IMR-90 (cell line): ENCODE measurements around the gene ZNF280B. TPM values are rescaled to one million over a fixed set of nuclear protein-coding genes. Genes with fewer than 3 reads are reported as not detected.

Source experiments
- ATAC-seq: fragments of 200-7000 bp; cut with Tn5 transposase; 2 replicates; pipeline ENCODE4 v1.9.1; 2020; ENCODE audit warnings: low read depth, mild to moderate bottlenecking, moderate library complexity
- BruUV-seq: library from RNA; stranded (reverse); fragments of 400-500 nt; replicated peaks from 2 replicates; lab custom pipeline; 2021; lab: Mats Ljungman, UMichigan
- CTCF ChIA-PET: fragments of 300-600 bp; formaldehyde crosslinking; extraction: SDS; loops from one replicate; lab custom pipeline; 2021; ENCODE audit warnings: antibody characterized with exemption; lab: Yijun Ruan, JAX
- POLR2A ChIA-PET: fragments of 300-600 bp; sonication (Branson Sonifier 250); formaldehyde crosslinking; loops from one replicate; lab custom pipeline; 2022; ENCODE audit warnings: antibody characterized with exemption; ENCODE audit not compliant: unreplicated experiment; lab: Charles Lee
- DNase-seq: peaks from one replicate; pipeline ENCODE4 v3.0.0; 2013
- H2AFZ ChIP-seq: replicated peaks from 2 replicates; pipeline ENCODE3; 2013; ENCODE audit warnings: low read length, mild to moderate bottlenecking; ENCODE audit not compliant: poor library complexity
- H2AK5ac ChIP-seq: 2 replicates; pipeline ENCODE4 v1.6.1; 2013; ENCODE audit warnings: low read depth, low read length, inconsistent platforms
- H2AK9ac ChIP-seq: replicated peaks from 2 replicates; pipeline ENCODE3; 2013; ENCODE audit warnings: mild to moderate bottlenecking, low read depth, low read length, moderate library complexity; ENCODE audit not compliant: poor library complexity
- H2BK120ac ChIP-seq: 2 replicates; pipeline ENCODE4 v1.6.1; 2013; ENCODE audit warnings: low read depth, low read length, inconsistent platforms
- H2BK15ac ChIP-seq: 3 replicates; pipeline ENCODE4 v1.6.1; 2013; ENCODE audit warnings: low read depth, low read length, inconsistent platforms
- H2BK20ac ChIP-seq: 2 replicates; pipeline ENCODE4 v1.6.1; 2013; ENCODE audit warnings: low read depth, mild to moderate bottlenecking, inconsistent platforms, low read length, moderate library complexity
- H2BK5ac ChIP-seq: 2 replicates; pipeline ENCODE4 v1.6.1; 2013; ENCODE audit warnings: mild to moderate bottlenecking, low read depth, low read length, inconsistent platforms; ENCODE audit not compliant: poor library complexity, severe bottlenecking
- H3K14ac ChIP-seq: replicated peaks from 2 replicates; pipeline ENCODE4 v1.6.1; 2013; ENCODE audit warnings: low read depth, low read length, inconsistent platforms
- H3K18ac ChIP-seq: 2 replicates; pipeline ENCODE4 v1.6.1; 2013; ENCODE audit warnings: low read depth, low read length, control low read depth
- H3K23ac ChIP-seq: 2 replicates; pipeline ENCODE4 v1.6.1; 2013; ENCODE audit warnings: low read depth, low read length, inconsistent platforms
- H3K27ac ChIP-seq: 2 replicates; pipeline ENCODE4 v1.5.1; 2013; ENCODE audit warnings: mild to moderate bottlenecking, control low read depth, low read length; ENCODE audit not compliant: insufficient read depth
- H3K27me3 ChIP-seq: 2 replicates; pipeline ENCODE4 v1.6.1; 2013; ENCODE audit warnings: low read length; ENCODE audit not compliant: control insufficient read depth, insufficient read depth
- H3K36me3 ChIP-seq: 2 replicates; pipeline ENCODE4 v1.6.1; 2013; ENCODE audit warnings: low read length, mixed read lengths; ENCODE audit not compliant: control insufficient read depth, insufficient read depth
- H3K4ac ChIP-seq: 2 replicates; pipeline ENCODE4 v1.6.1; 2013; ENCODE audit warnings: low read depth, low read length, inconsistent platforms
- H3K4me1 ChIP-seq: 2 replicates; pipeline ENCODE4 v1.6.1; 2013; ENCODE audit warnings: low read length, mixed read lengths; ENCODE audit not compliant: control insufficient read depth, insufficient read depth
- H3K4me2 ChIP-seq: 2 replicates; pipeline ENCODE4 v1.6.1; 2013; ENCODE audit warnings: low read depth, mild to moderate bottlenecking, control low read depth, low read length, moderate library complexity
- H3K4me3 ChIP-seq: 2 replicates; pipeline ENCODE4 v1.5.1; 2013; ENCODE audit warnings: low read depth, mild to moderate bottlenecking, control low read depth, low read length, moderate library complexity; ENCODE audit not compliant: insufficient read depth
- H3K56ac ChIP-seq: 2 replicates; pipeline ENCODE4 v1.6.1; 2013; ENCODE audit warnings: low read length, inconsistent platforms; ENCODE audit not compliant: insufficient read depth; ENCODE audit errors: extremely low read depth
- H3K79me1 ChIP-seq, 2 experiments: 2 replicates each; pipeline ENCODE4 v1.6.1; 2013; ENCODE audit warnings: low read length in 2 of 2, inconsistent platforms in 1 of 2, low read depth in 1 of 2
- H3K9ac ChIP-seq: 2 replicates; pipeline ENCODE4 v1.6.1; 2013; ENCODE audit warnings: low read depth, low read length, control low read depth
- H3K9me1 ChIP-seq: 2 replicates; pipeline ENCODE4 v1.6.1; 2013; ENCODE audit warnings: low read length, inconsistent platforms; ENCODE audit not compliant: insufficient read depth
- H3K9me3 ChIP-seq: 2 replicates; pipeline ENCODE4 v1.6.1; 2013; ENCODE audit warnings: low read length; ENCODE audit not compliant: control insufficient read depth, insufficient read depth
- H4K20me1 ChIP-seq: 2 replicates; pipeline ENCODE4 v1.6.1; 2013; ENCODE audit warnings: low read length, inconsistent platforms; ENCODE audit not compliant: insufficient read depth
- H4K5ac ChIP-seq: 2 replicates; pipeline ENCODE4 v1.6.1; 2013; ENCODE audit warnings: mild to moderate bottlenecking, low read depth, low read length, control low read depth
- H4K8ac ChIP-seq, 2 experiments: 2 replicates each; pipeline ENCODE4 v1.6.1; 2013; ENCODE audit warnings: low read depth in 2 of 2, low read length in 2 of 2, control low read depth in 1 of 2, inconsistent platforms in 1 of 2
- H4K91ac ChIP-seq: 2 replicates; pipeline ENCODE4 v1.6.1; 2013; ENCODE audit warnings: low read depth, low read length, inconsistent platforms; ENCODE audit not compliant: insufficient read depth
- BHLHE40 ChIP-seq: fragments of 150-350 bp; IDR thresholded peaks from 2 replicates; pipeline ENCODE4 v1.6.1; 2016; ENCODE audit warnings: mild to moderate bottlenecking, low read depth, low read length
- CEBPB ChIP-seq: IDR thresholded peaks from 2 replicates; pipeline ENCODE4 v1.6.1; 2012; ENCODE audit warnings: low read depth, low read length, improper control_type of control experiment
- CHD1 ChIP-seq: IDR thresholded peaks from 2 replicates; pipeline ENCODE4 v1.6.1; 2012; ENCODE audit warnings: low read depth, low read length, improper control_type of control experiment
- CTCF ChIP-seq: conservative IDR thresholded peaks from 2 replicates; pipeline ENCODE4 v1.5.1; 2012; ENCODE audit warnings: mild to moderate bottlenecking, low read depth, low read length, improper control_type of control experiment
- ELK1 ChIP-seq: fragments of 150-350 bp; IDR thresholded peaks from 2 replicates; pipeline ENCODE4 v1.6.1; 2016; ENCODE audit warnings: low read depth, mild to moderate bottlenecking, low read length, moderate library complexity, borderline replicate concordance
- FOS ChIP-seq: fragments of 150-350 bp; IDR thresholded peaks from 2 replicates; pipeline ENCODE4 v1.6.1; 2016; ENCODE audit warnings: low read depth, low read length
- MAFK ChIP-seq: IDR thresholded peaks from 2 replicates; pipeline ENCODE4 v1.6.1; 2012; ENCODE audit warnings: low read depth, low read length, improper control_type of control experiment
- MAZ ChIP-seq: IDR thresholded peaks from 2 replicates; pipeline ENCODE4 v1.6.1; 2012; ENCODE audit warnings: low read depth, mild to moderate bottlenecking, low read length, improper control_type of control experiment, moderate library complexity, borderline replicate concordance
- MXI1 ChIP-seq: IDR thresholded peaks from 2 replicates; pipeline ENCODE4 v1.6.1; 2012; ENCODE audit warnings: low read depth, mild to moderate bottlenecking, low read length, moderate library complexity, borderline replicate concordance
- NFE2L2 ChIP-seq: fragments of 150-350 bp; IDR thresholded peaks from 2 replicates; pipeline ENCODE4 v1.6.1; 2016; ENCODE audit warnings: low read depth, mild to moderate bottlenecking, low read length
- POLR2A ChIP-seq: IDR thresholded peaks from 2 replicates; pipeline ENCODE4 v1.6.1; 2012; ENCODE audit warnings: mild to moderate bottlenecking, low read depth, low read length
- RAD21 ChIP-seq: IDR thresholded peaks from 2 replicates; pipeline ENCODE4 v1.6.1; 2012; ENCODE audit warnings: low read length, improper control_type of control experiment
- RCOR1 ChIP-seq: IDR thresholded peaks from 2 replicates; pipeline ENCODE4 v1.6.1; 2012; ENCODE audit warnings: mild to moderate bottlenecking, low read length, improper control_type of control experiment; ENCODE audit not compliant: insufficient replicate concordance
- RFX5 ChIP-seq: IDR thresholded peaks from 2 replicates; pipeline ENCODE4 v1.8.0; 2012; ENCODE audit warnings: low read depth, mild to moderate bottlenecking, low read length, moderate library complexity
- SMC3 ChIP-seq: fragments of 150-350 bp; IDR thresholded peaks from 2 replicates; pipeline ENCODE4 v1.6.1; 2016; ENCODE audit warnings: low read depth, mild to moderate bottlenecking, antibody characterized with exemption, low read length, moderate library complexity
- WGBS, 2 experiments: methylation state at CpG; one replicate each; pipeline versions ENCODE4 v1.1.5 to v1.1.7; 2013; ENCODE audit warnings: missing lambda C conversion rate in 2 of 2; ENCODE audit not compliant: insufficient read length in 1 of 2; ENCODE audit errors: extremely low coverage in 2 of 2; 5-methylcytosine and 5-hydroxymethylcytosine counted together
- dilution Hi-C: fragments of 300-500 bp; cut with HindIII; formaldehyde crosslinking; loops from one replicate; pipeline ENCODE4 v1.14.3; 2018; ENCODE audit warnings: low sequenced_read_pairs; ENCODE audit not compliant: unreplicated experiment
- in situ Hi-C: fragments of 300-500 bp; cut with MboI; formaldehyde crosslinking; loops from 3 replicates; pipeline ENCODE4 v1.14.3; 2019; ENCODE audit warnings: low sequenced_read_pairs, inconsistent platforms, mixed read lengths
- intact Hi-C: fragments of 100-400 bp; cut with micrococcal nuclease; formaldehyde crosslinking; loops from 2 replicates; pipeline ENCODE4 v1.10.0; 2022
- polyA plus RNA-seq, 3 experiments: library from polyadenylated mRNA; depleted of rRNA; stranded (reverse); fragments of >200 nt; gene quantifications; 2 replicates each; pipeline ENCODE4 v1.2.3, GENCODE V29; 2012; ENCODE audit warnings: low replicate concordance in 1 of 3
- total RNA-seq: library from RNA; depleted of rRNA; stranded (reverse); fragments of >200 nt; gene quantifications from 2 replicates; pipeline ENCODE4 v1.2.3, GENCODE V29; 2012
- TF ChIP-seq, protein P1 (sequence below): fragments of 150-350 bp; IDR thresholded peaks from 2 replicates; pipeline ENCODE4 v1.6.1; 2017; ENCODE audit warnings: mild to moderate bottlenecking, antibody characterized with exemption, low read length, low read depth

Gene ZNF280B
- total and polyA plus RNA-seq, 2 of the 4 experiments (the other 2 are of a cell fraction) = 0.65 to 1.4 TPM

DNA sequence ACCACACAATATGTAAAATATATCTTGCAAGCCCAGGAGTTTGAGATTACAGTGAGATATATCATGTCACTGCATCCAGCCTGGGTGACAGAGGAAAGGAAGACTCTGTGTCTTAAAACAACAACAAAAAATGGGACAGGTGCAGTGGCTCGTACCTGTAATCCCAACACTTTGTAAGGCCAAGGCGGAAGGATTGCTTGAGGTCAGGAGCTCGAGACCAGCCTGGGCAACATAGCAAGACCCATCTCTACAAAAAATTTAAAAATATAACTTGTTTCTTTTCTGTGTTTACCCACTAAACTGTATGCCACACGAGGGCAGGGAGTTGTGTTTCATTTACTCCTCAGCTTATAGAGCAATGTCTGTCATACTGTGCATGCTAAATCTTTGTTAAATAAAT lies 8.4 kb upstream of the ZNF280B start:
- TF ChIP-seq BHLHE40 (no peak), RCOR1 (no peak), CEBPB (no peak), MAFK (no peak), MAZ (no peak), NFE2L2 (no peak), CHD1 (no peak), RFX5 (no peak), FOS (no peak), POLR2A (no peak), CTCF (no peak), ELK1 (no peak), SMC3 (no peak), MXI1 (no peak), RAD21 (no peak)
- TF ChIP-seq, protein P1, sequence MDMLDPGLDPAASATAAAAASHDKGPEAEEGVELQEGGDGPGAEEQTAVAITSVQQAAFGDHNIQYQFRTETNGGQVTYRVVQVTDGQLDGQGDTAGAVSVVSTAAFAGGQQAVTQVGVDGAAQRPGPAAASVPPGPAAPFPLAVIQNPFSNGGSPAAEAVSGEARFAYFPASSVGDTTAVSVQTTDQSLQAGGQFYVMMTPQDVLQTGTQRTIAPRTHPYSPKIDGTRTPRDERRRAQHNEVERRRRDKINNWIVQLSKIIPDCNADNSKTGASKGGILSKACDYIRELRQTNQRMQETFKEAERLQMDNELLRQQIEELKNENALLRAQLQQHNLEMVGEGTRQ = no peak

More for the DNA sequence above, 8.4 kb upstream of the ZNF280B start:
- Histone ChIP-seq H3K14ac (no peak overlapping the region), H3K4ac (no peak overlapping the region), H3K27me3 (peaks cover 5% of the 10 kb centered on the region), H3K4me1 (no peaks in the 10 kb centered on the region), H2BK20ac (no peak overlapping the region), H3K9ac (no peak overlapping the region), H2AK5ac (no peak overlapping the region), H2BK5ac (no peak overlapping the region), H4K20me1 (no peaks in the 10 kb centered on the region), H3K9me1 (no peaks in the 10 kb centered on the region), H3K36me3 (no peaks in the 10 kb centered on the region), H2AFZ (no peak overlapping the region), H3K79me1 (no peaks in the 10 kb centered on the region), H2BK120ac (no peak overlapping the region), H4K5ac (no peak overlapping the region), H4K8ac (no peak overlapping the region), H3K4me2 (no peak overlapping the region), H3K9me3 (no peaks in the 10 kb centered on the region), H3K4me3 (no peak overlapping the region), H2BK15ac (no peak overlapping the region), H3K18ac (no peak overlapping the region), H3K23ac (no peak overlapping the region), H2AK9ac (no peak overlapping the region), H3K27ac (no peak overlapping the region), H4K91ac (no peak overlapping the region), H3K56ac (no peak overlapping the region)
- CTCF ChIA-PET = no interaction called here
- POLR2A ChIA-PET = no interaction called here
- dilution Hi-C loops (no loop called here), in situ Hi-C loops (no loop called here), intact Hi-C loops (no loop called here)
- BruUV-seq = no TSS peak
- ATAC-seq (no peak), DNase-seq (no peak)
- WGBS, 2 experiments = no CpG with 5 or more reads among the region's 4 CpGs
